Upper lobe of left lung (tissue), 4 donors: ENCODE results near the gene DNER.

ENCODE experiments used
- CTCF ChIP-seq, 6 experiments: fragments of 450-650 bp in 4 of 6; fragments of 200-600 bp in 2 of 6; sonication (generic) in 2 of 6; IDR thresholded peaks; one replicate each; pipeline ENCODE4 v1.5.1; 2016 to 2019; ENCODE audit warnings: antibody characterized with exemption in 6 of 6
- EP300 ChIP-seq, 4 donors: sonication (generic); formaldehyde crosslinking; IDR thresholded peaks; one replicate each; pipeline ENCODE4 v1.5.1; 2017; ENCODE audit warnings: antibody characterized with exemption in 4 of 4, control low read depth in 2 of 4
- POLR2A ChIP-seq, 4 donors: fragments of 450-650 bp; IDR thresholded peaks; one replicate each; pipeline ENCODE4 v1.5.1; 2016 to 2017; ENCODE audit warnings: antibody characterized with exemption in 4 of 4, mild to moderate bottlenecking in 2 of 4
- POLR2AphosphoS5 ChIP-seq, 2 donors: sonication (generic); formaldehyde crosslinking; IDR thresholded peaks; one replicate each; pipeline ENCODE4 v1.5.1; 2017; ENCODE audit warnings: antibody characterized with exemption in 2 of 2

GRCh38 chr2:229703909-229704630, 10.3 kb downstream of the DNER start:
- TF ChIP-seq CTCF (IDR thresholded peaks at IDR 0.05) = no peak
- TF ChIP-seq EP300 (IDR thresholded peaks at IDR 0.05) = no peak
- TF ChIP-seq POLR2AphosphoS5 (IDR thresholded peaks at IDR 0.05) = no peak
- TF ChIP-seq POLR2A (IDR thresholded peaks at IDR 0.05) = no peak
